ENCODE results near the gene P2RY14.
"Not testable (repeated sequence)": the region's sequence is repeated elsewhere in the genome, so short reads cannot be mapped to it uniquely, and the experiment has no call there.

P2RY14 gene

GRCh38 chr3:151259664-151260063 lies 18.7 kb downstream of the P2RY14 start:
- no peak overlapping the region for H3K9ac ChIP-seq (ENCODE audit: low read depth, low read length, poor library complexity)
- no peak overlapping the region for H2AFZ ChIP-seq (ENCODE audit: low read length)
- H4K8ac ChIP-seq (ENCODE audit: low read depth, low read length), result no peak overlapping the region
- H3K18ac ChIP-seq (ENCODE audit: low read length), result no peak overlapping the region
- no peaks in the 10 kb centered on the region for H3K9me3 ChIP-seq (replicated peaks in 1 of 2; ENCODE audit: control insufficient read depth in 2 of 2, insufficient read depth in 1 of 2, low read depth in 1 of 2, low read length in 2 of 2)
- no peaks in the 10 kb centered on the region for H3K79me1 ChIP-seq (ENCODE audit: low read depth, low read length)
- no peak overlapping the region for H2BK120ac ChIP-seq (ENCODE audit: low read depth, low read length)
- no peak overlapping the region for H3K4me3 ChIP-seq (ENCODE audit: low read length in 2 of 2)
- DNase-seq (ENCODE audit: low spot score), result no peak
- no peak overlapping the region for H3K4ac ChIP-seq (ENCODE audit: low read length)
- no peak overlapping the region for H2BK5ac ChIP-seq (ENCODE audit: low read length)
- H3K4me1 ChIP-seq (ENCODE audit: control insufficient read depth in 2 of 2, insufficient read depth in 1 of 2, low read depth in 1 of 2, low read length in 2 of 2), result no peaks in the 10 kb centered on the region
- no peak overlapping the region for H3K27ac ChIP-seq (replicated peaks; ENCODE audit: low read length)
- no peak overlapping the region for H2BK12ac ChIP-seq (ENCODE audit: low read length)
- no peak overlapping the region for H4K91ac ChIP-seq (ENCODE audit: low read depth, low read length, poor library complexity)
- no peak overlapping the region for H3K23ac ChIP-seq (ENCODE audit: low read depth, low read length, poor library complexity)
- no peaks in the 10 kb centered on the region for H3K27me3 ChIP-seq (ENCODE audit: control insufficient read depth in 3 of 3, insufficient read depth in 3 of 3, low read depth in 1 of 3, low read length in 3 of 3)
- WGBS, 2 donors (ENCODE audit: extremely low coverage in 2 of 2, insufficient read length in 2 of 2, insufficient replicate concordance in 1 of 2), result no CpG with 5 or more reads among the region's 3 CpGs
- H2AK5ac ChIP-seq (ENCODE audit: low read depth, low read length), result no peak overlapping the region
- no peak overlapping the region for H2BK15ac ChIP-seq (ENCODE audit: low read length)
- H3K14ac ChIP-seq (ENCODE audit: low read length), result no peak overlapping the region
- no peak overlapping the region for H3K4me2 ChIP-seq (ENCODE audit: insufficient read depth, low read length, poor library complexity, severe bottlenecking)
- H3K36me3 ChIP-seq (replicated peaks in 1 of 2; ENCODE audit: control insufficient read depth in 2 of 2, insufficient read depth in 2 of 2, low read length in 2 of 2), result peaks cover 0 to 2% of the 10 kb centered on the region in 2 donors

- DNase-seq (ENCODE audit: low spot score), result no peak
- Histone ChIP-seq H3K4me2 (ENCODE audit: insufficient read depth, low read length, poor library complexity, severe bottlenecking) (no peak overlapping the region), H3K36me3 (replicated peaks in 1 of 2; ENCODE audit: control insufficient read depth in 2 of 2, insufficient read depth in 2 of 2, low read length in 2 of 2) (peaks cover 0 to 2% of the 10 kb centered on the region in 2 donors), H3K23ac (ENCODE audit: low read depth, low read length, poor library complexity) (no peak overlapping the region), H3K18ac (ENCODE audit: low read length) (no peak overlapping the region), H3K9me3 (replicated peaks in 1 of 2; ENCODE audit: control insufficient read depth in 2 of 2, insufficient read depth in 1 of 2, low read depth in 1 of 2, low read length in 2 of 2) (no peaks in the 10 kb centered on the region), H3K27me3 (ENCODE audit: control insufficient read depth in 3 of 3, insufficient read depth in 3 of 3, low read depth in 1 of 3, low read length in 3 of 3) (no peaks in the 10 kb centered on the region), H2BK12ac (ENCODE audit: low read length) (no peak overlapping the region), H3K14ac (ENCODE audit: low read length) (no peak overlapping the region), H4K91ac (ENCODE audit: low read depth, low read length, poor library complexity) (no peak overlapping the region), H3K9ac (ENCODE audit: low read depth, low read length, poor library complexity) (no peak overlapping the region), H4K8ac (ENCODE audit: low read depth, low read length) (no peak overlapping the region), H3K27ac (replicated peaks; ENCODE audit: low read length) (no peak overlapping the region), H3K79me1 (ENCODE audit: low read depth, low read length) (no peaks in the 10 kb centered on the region), H2AK5ac (ENCODE audit: low read depth, low read length) (no peak overlapping the region), H3K4me1 (ENCODE audit: control insufficient read depth in 2 of 2, insufficient read depth in 1 of 2, low read depth in 1 of 2, low read length in 2 of 2) (no peaks in the 10 kb centered on the region), H2BK5ac (ENCODE audit: low read length) (no peak overlapping the region), H2BK15ac (ENCODE audit: low read length) (no peak overlapping the region), H2BK120ac (ENCODE audit: low read depth, low read length) (no peak overlapping the region), H3K4ac (ENCODE audit: low read length) (no peak overlapping the region), H2AFZ (ENCODE audit: low read length) (no peak overlapping the region), H3K4me3 (ENCODE audit: low read length in 2 of 2) (no peak overlapping the region)
- no CpG with 5 or more reads among the region's 1 CpG for WGBS, 2 donors (ENCODE audit: extremely low coverage in 2 of 2, insufficient read length in 2 of 2, insufficient replicate concordance in 1 of 2)
Observed at GRCh38 chr3:151256749-151257148, 21.6 kb downstream of the P2RY14 start.

GRCh38 chr3:151248772-151249337 lies 29.5 kb downstream of the P2RY14 start:
- Histone ChIP-seq H4K91ac (ENCODE audit: low read depth, low read length, poor library complexity) (no peak overlapping the region), H2AK5ac (ENCODE audit: low read depth, low read length) (no peak overlapping the region), H3K4me2 (ENCODE audit: insufficient read depth, low read length, poor library complexity, severe bottlenecking) (no peak overlapping the region), H3K4ac (ENCODE audit: low read length) (no peak overlapping the region), H2BK15ac (ENCODE audit: low read length) (no peak overlapping the region), H3K4me3 (ENCODE audit: low read length in 2 of 2) (no peak overlapping the region), H3K27ac (replicated peaks; ENCODE audit: low read length) (no peak overlapping the region), H2BK12ac (ENCODE audit: low read length) (no peak overlapping the region), H3K36me3 (replicated peaks in 1 of 2; ENCODE audit: control insufficient read depth in 2 of 2, insufficient read depth in 2 of 2, low read length in 2 of 2) (no peaks in the 10 kb centered on the region), H3K18ac (ENCODE audit: low read length) (no peak overlapping the region), H2BK5ac (ENCODE audit: low read length) (no peak overlapping the region), H3K4me1 (ENCODE audit: control insufficient read depth in 2 of 2, insufficient read depth in 1 of 2, low read depth in 1 of 2, low read length in 2 of 2) (no peaks in the 10 kb centered on the region), H2BK120ac (ENCODE audit: low read depth, low read length) (no peak overlapping the region), H2AFZ (ENCODE audit: low read length) (no peak overlapping the region), H3K23ac (ENCODE audit: low read depth, low read length, poor library complexity) (no peak overlapping the region), H3K79me1 (ENCODE audit: low read depth, low read length) (no peaks in the 10 kb centered on the region), H3K9me3 (replicated peaks in 1 of 2; ENCODE audit: control insufficient read depth in 2 of 2, insufficient read depth in 1 of 2, low read depth in 1 of 2, low read length in 2 of 2) (no peaks in the 10 kb centered on the region), H3K27me3 (ENCODE audit: control insufficient read depth in 3 of 3, insufficient read depth in 3 of 3, low read depth in 1 of 3, low read length in 3 of 3) (no peaks in the 10 kb centered on the region), H3K14ac (ENCODE audit: low read length) (no peak overlapping the region), H3K9ac (ENCODE audit: low read depth, low read length, poor library complexity) (no peak overlapping the region), H4K8ac (ENCODE audit: low read depth, low read length) (no peak overlapping the region)
- WGBS, 2 donors (ENCODE audit: extremely low coverage in 2 of 2, insufficient read length in 2 of 2, insufficient replicate concordance in 1 of 2), result no CpG with 5 or more reads among the region's 3 CpGs
- no peak for DNase-seq (ENCODE audit: low spot score)

- not testable (repeated sequence) for DNase-seq (ENCODE audit: low spot score); H3K18ac ChIP-seq (ENCODE audit: low read length); H2AK5ac ChIP-seq (ENCODE audit: low read depth, low read length); H2BK15ac ChIP-seq (ENCODE audit: low read length); H2BK5ac ChIP-seq (ENCODE audit: low read length); H3K4me1 ChIP-seq (ENCODE audit: control insufficient read depth in 2 of 2, insufficient read depth in 1 of 2, low read depth in 1 of 2, low read length in 2 of 2); H2AFZ ChIP-seq (ENCODE audit: low read length); H3K79me1 ChIP-seq (ENCODE audit: low read depth, low read length); H3K4me2 ChIP-seq (ENCODE audit: insufficient read depth, low read length, poor library complexity, severe bottlenecking); H3K27ac ChIP-seq (replicated peaks; ENCODE audit: low read length); H3K14ac ChIP-seq (ENCODE audit: low read length); H4K91ac ChIP-seq (ENCODE audit: low read depth, low read length, poor library complexity); H4K8ac ChIP-seq (ENCODE audit: low read depth, low read length); H2BK12ac ChIP-seq (ENCODE audit: low read length); H3K23ac ChIP-seq (ENCODE audit: low read depth, low read length, poor library complexity); H3K36me3 ChIP-seq (replicated peaks in 1 of 2; ENCODE audit: control insufficient read depth in 2 of 2, insufficient read depth in 2 of 2, low read length in 2 of 2); H3K4me3 ChIP-seq (ENCODE audit: low read length in 2 of 2); H3K27me3 ChIP-seq (ENCODE audit: control insufficient read depth in 3 of 3, insufficient read depth in 3 of 3, low read depth in 1 of 3, low read length in 3 of 3); H3K9me3 ChIP-seq (replicated peaks in 1 of 2; ENCODE audit: control insufficient read depth in 2 of 2, insufficient read depth in 1 of 2, low read depth in 1 of 2, low read length in 2 of 2); H3K9ac ChIP-seq (ENCODE audit: low read depth, low read length, poor library complexity); H3K4ac ChIP-seq (ENCODE audit: low read length); H2BK120ac ChIP-seq (ENCODE audit: low read depth, low read length)
- WGBS, 2 donors (ENCODE audit: extremely low coverage in 2 of 2, insufficient read length in 2 of 2, insufficient replicate concordance in 1 of 2), result no CpG with 5 or more reads among the region's 18 CpGs
Observed at GRCh38 chr3:151242006-151242405, 36.3 kb downstream of the P2RY14 start.

Measured in neuronal stem cell (in vitro differentiated cells).